ENCODE data around the gene CDK19.

Gene CDK19

GRCh38 chr6:110671447-110671846, 143.8 kb downstream of the CDK19 start:
- Histone ChIP-seq H3K27ac (ENCODE audit: low read length) (no peak overlapping the region), H3F3A (ENCODE audit: insufficient read depth, low read length) (no peaks in the 10 kb centered on the region), H4K20me1 (ENCODE audit: insufficient read depth, low read length) (no peaks in the 10 kb centered on the region), H3K9me2 (replicated peaks; ENCODE audit: insufficient read depth, low read length) (no peaks in the 10 kb centered on the region), H2AFZ (ENCODE audit: low read length) (no peak overlapping the region), H3K9me3 (replicated peaks; ENCODE audit: insufficient read depth, low read length) (no peaks in the 10 kb centered on the region), H3K36me3 (replicated peaks; ENCODE audit: insufficient read depth, low read length) (no peaks in the 10 kb centered on the region), H3K9ac (ENCODE audit: low read length) (no peak overlapping the region), H3K27me3 (replicated peaks; ENCODE audit: insufficient read depth, low read length) (no peaks in the 10 kb centered on the region), H3K4me3 (ENCODE audit: low read length) (no peak overlapping the region), H3K4me1 (ENCODE audit: low read length) (no peaks in the 10 kb centered on the region), H3K4me2 (ENCODE audit: low read depth, low read length) (no peak overlapping the region), H3K79me2 (ENCODE audit: low read length) (no peaks in the 10 kb centered on the region)
- TF ChIP-seq CTCF (IDR thresholded peaks at IDR 0.05; ENCODE audit: low read length) (no peak), EZH2phosphoT487 (IDR thresholded peaks at IDR 0.05; ENCODE audit: low read length) (no peak), EZH2 (optimal IDR thresholded peaks at IDR 0.05; ENCODE audit: low read depth, low read length) (no peak)
- DNase-seq = no peak

GRCh38 chr6:110665600-110665999, 149.7 kb downstream of the CDK19 start:
- no peaks in the 10 kb centered on the region for H3K9me2 ChIP-seq (replicated peaks; ENCODE audit: insufficient read depth, low read length)
- H3F3A ChIP-seq (ENCODE audit: insufficient read depth, low read length) = no peaks in the 10 kb centered on the region
- no peak overlapping the region for H3K9ac ChIP-seq (ENCODE audit: low read length)
- H3K4me2 ChIP-seq (ENCODE audit: low read depth, low read length) = no peak overlapping the region
- H2AFZ ChIP-seq (ENCODE audit: low read length) = no peak overlapping the region
- no peaks in the 10 kb centered on the region for H3K36me3 ChIP-seq (replicated peaks; ENCODE audit: insufficient read depth, low read length)
- H3K27me3 ChIP-seq (replicated peaks; ENCODE audit: insufficient read depth, low read length) = no peaks in the 10 kb centered on the region
- TF ChIP-seq CTCF (IDR thresholded peaks at IDR 0.05; ENCODE audit: low read length) (no peak), EZH2phosphoT487 (IDR thresholded peaks at IDR 0.05; ENCODE audit: low read length) (no peak), EZH2 (optimal IDR thresholded peaks at IDR 0.05; ENCODE audit: low read depth, low read length) (no peak)
- no peak for DNase-seq
- H3K4me1 ChIP-seq (ENCODE audit: low read length) = no peaks in the 10 kb centered on the region
- H3K9me3 ChIP-seq (replicated peaks; ENCODE audit: insufficient read depth, low read length) = no peaks in the 10 kb centered on the region
- no peaks in the 10 kb centered on the region for H4K20me1 ChIP-seq (ENCODE audit: insufficient read depth, low read length)
- H3K79me2 ChIP-seq (ENCODE audit: low read length) = no peaks in the 10 kb centered on the region
- no peak overlapping the region for H3K4me3 ChIP-seq (ENCODE audit: low read length)
- H3K27ac ChIP-seq (ENCODE audit: low read length) = no peak overlapping the region

- no peaks in the 10 kb centered on the region for H3K79me2 ChIP-seq (ENCODE audit: low read length)
- no peaks in the 10 kb centered on the region for H3K27me3 ChIP-seq (replicated peaks; ENCODE audit: insufficient read depth, low read length)
- no peak overlapping the region for H3K4me3 ChIP-seq (ENCODE audit: low read length)
- H3K9me2 ChIP-seq (replicated peaks; ENCODE audit: insufficient read depth, low read length) = no peaks in the 10 kb centered on the region
- no peak for TF ChIP-seq CTCF (IDR thresholded peaks at IDR 0.05; ENCODE audit: low read length)
- TF ChIP-seq EZH2phosphoT487 (IDR thresholded peaks at IDR 0.05; ENCODE audit: low read length) = no peak
- no peak for TF ChIP-seq EZH2 (optimal IDR thresholded peaks at IDR 0.05; ENCODE audit: low read depth, low read length)
- H3F3A ChIP-seq (ENCODE audit: insufficient read depth, low read length) = no peaks in the 10 kb centered on the region
- no peaks in the 10 kb centered on the region for H4K20me1 ChIP-seq (ENCODE audit: insufficient read depth, low read length)
- H3K27ac ChIP-seq (ENCODE audit: low read length) = no peak overlapping the region
- DNase-seq = no peak
- no peak overlapping the region for H2AFZ ChIP-seq (ENCODE audit: low read length)
- H3K4me2 ChIP-seq (ENCODE audit: low read depth, low read length) = no peak overlapping the region
- no peaks in the 10 kb centered on the region for H3K36me3 ChIP-seq (replicated peaks; ENCODE audit: insufficient read depth, low read length)
- no peaks in the 10 kb centered on the region for H3K9me3 ChIP-seq (replicated peaks; ENCODE audit: insufficient read depth, low read length)
- H3K9ac ChIP-seq (ENCODE audit: low read length) = no peak overlapping the region
- H3K4me1 ChIP-seq (ENCODE audit: low read length) = no peaks in the 10 kb centered on the region
Measured at GRCh38 chr6:110664933-110665332, 150.3 kb downstream of the CDK19 start.

Measured in MM.1S (cell line).